Effector memory CD8-positive, alpha-beta T cell (primary cell): ENCODE results near the gene GIPC3.

Source experiments
- ATAC-seq: fragments of 150-1000 bp; cut with Tn5 transposase; replicated peaks from 2 replicates; pipeline ENCODE4 v1.10.0; 2021; ENCODE audit warnings: mild to moderate bottlenecking, moderate library complexity
- DNase-seq, 3 experiments: peaks; one replicate each; pipeline ENCODE4 v3.0.0; 2021
- H3K27ac Mint-ChIP-seq, 2 donors: one replicate each; pipeline ENCODE4 v1.8.0; 2022; ENCODE audit warnings: mild to moderate bottlenecking in 2 of 2, mixed read lengths in 2 of 2, moderate library complexity in 2 of 2
- H3K27me3 Mint-ChIP-seq, 2 donors: one replicate each; pipeline ENCODE4 v1.8.0; 2022; ENCODE audit warnings: mixed read lengths in 2 of 2
- H3K36me3 Mint-ChIP-seq: one replicate; pipeline ENCODE4 v1.8.0; 2022; ENCODE audit warnings: mild to moderate bottlenecking, moderate library complexity, mixed read lengths; ENCODE audit not compliant: insufficient read depth
- H3K4me1 Mint-ChIP-seq, 2 donors: one replicate each; pipeline ENCODE4 v1.8.0; 2022; ENCODE audit warnings: low read depth in 2 of 2, mixed read lengths in 2 of 2
- H3K4me3 Mint-ChIP-seq, 2 donors: one replicate each; pipeline ENCODE4 v1.8.0; 2022; ENCODE audit warnings: mild to moderate bottlenecking in 2 of 2, mixed read lengths in 2 of 2, moderate library complexity in 2 of 2
- H3K9me3 Mint-ChIP-seq, 2 donors: one replicate each; pipeline ENCODE4 v1.8.0; 2022; ENCODE audit warnings: mixed read lengths in 2 of 2

Gene GIPC3

GRCh38 chr19:3607303-3608078 is 22.2 kb downstream of the GIPC3 start:
- H3K36me3 Mint-ChIP-seq = peaks cover 6% of the 10 kb centered on the region
- H3K9me3 Mint-ChIP-seq = no peaks in the 10 kb centered on the region
- ATAC-seq (no peak), DNase-seq (no peak)
- peak overlapping the region in 1 of 2 donors; percentile 45 for H3K4me3 Mint-ChIP-seq
- H3K27ac Mint-ChIP-seq = peak overlapping the region in 1 of 2 donors; percentile 82
- peaks cover 5 to 6% of the 10 kb centered on the region in 2 donors for H3K4me1 Mint-ChIP-seq
- no peaks in the 10 kb centered on the region for H3K27me3 Mint-ChIP-seq

- Mint-ChIP-seq H3K27me3 (no peaks in the 10 kb centered on the region), H3K36me3 (peaks cover 5% of the 10 kb centered on the region), H3K4me3 (peak overlapping the region in 1 of 2 donors; percentile 45), H3K4me1 (peaks cover 5 to 6% of the 10 kb centered on the region in 2 donors), H3K27ac (peak overlapping the region in 1 of 2 donors; percentile 82), H3K9me3 (no peaks in the 10 kb centered on the region)
- DNase-seq (no peak), ATAC-seq (no peak)
Measured at GRCh38 chr19:3608079-3608641, 22.9 kb downstream of the GIPC3 start.

- no peaks in the 10 kb centered on the region for H3K27me3 Mint-ChIP-seq
- H3K9me3 Mint-ChIP-seq = no peaks in the 10 kb centered on the region
- DNase-seq (no peak), ATAC-seq (no peak)
- H3K4me1 Mint-ChIP-seq = peaks cover 5 to 6% of the 10 kb centered on the region in 2 donors
- H3K27ac Mint-ChIP-seq = no peak overlapping the region
- H3K36me3 Mint-ChIP-seq = peaks cover 5% of the 10 kb centered on the region
- H3K4me3 Mint-ChIP-seq = no peak overlapping the region
Measured at GRCh38 chr19:3608750-3609322, 23.6 kb downstream of the GIPC3 start.

- DNase-seq = no peak
- no peaks in the 10 kb centered on the region for H3K27me3 Mint-ChIP-seq
- peaks cover 7% of the 10 kb centered on the region for H3K36me3 Mint-ChIP-seq
- H3K4me3 Mint-ChIP-seq = no peak overlapping the region
- peaks cover 5 to 6% of the 10 kb centered on the region in 2 donors for H3K4me1 Mint-ChIP-seq
- no peak for ATAC-seq
- H3K27ac Mint-ChIP-seq = peak overlapping the region in 1 of 2 donors; percentile 20
- H3K9me3 Mint-ChIP-seq = no peaks in the 10 kb centered on the region
Measured at GRCh38 chr19:3609779-3610719, 24.8 kb downstream of the GIPC3 start.

- no peak overlapping the region for H3K4me3 Mint-ChIP-seq
- H3K9me3 Mint-ChIP-seq = no peaks in the 10 kb centered on the region
- peaks cover 8% of the 10 kb centered on the region for H3K36me3 Mint-ChIP-seq
- DNase-seq (no peak), ATAC-seq (no peak)
- peaks cover 5 to 6% of the 10 kb centered on the region in 2 donors for H3K4me1 Mint-ChIP-seq
- H3K27me3 Mint-ChIP-seq = no peaks in the 10 kb centered on the region
- H3K27ac Mint-ChIP-seq = peak overlapping the region in 1 of 2 donors; percentile 20
Measured at GRCh38 chr19:3610745-3611717, 25.8 kb downstream of the GIPC3 start.

GRCh38 chr19:3611841-3612240 is 26.6 kb downstream of the GIPC3 start:
- H3K27ac Mint-ChIP-seq = no peak overlapping the region
- H3K4me3 Mint-ChIP-seq = no peak overlapping the region
- peaks cover 8% of the 10 kb centered on the region for H3K36me3 Mint-ChIP-seq
- H3K27me3 Mint-ChIP-seq = no peaks in the 10 kb centered on the region
- ATAC-seq (no peak), DNase-seq (no peak)
- H3K9me3 Mint-ChIP-seq = no peaks in the 10 kb centered on the region
- peaks cover 5 to 6% of the 10 kb centered on the region in 2 donors for H3K4me1 Mint-ChIP-seq

GRCh38 chr19:3612330-3612729 is 27.1 kb downstream of the GIPC3 start:
- ATAC-seq = no peak
- H3K9me3 Mint-ChIP-seq = no peaks in the 10 kb centered on the region
- H3K4me3 Mint-ChIP-seq = no peak overlapping the region

GRCh38 chr19:3612901-3613741 is 27.8 kb downstream of the GIPC3 start:
- Mint-ChIP-seq H3K27ac (no peak overlapping the region), H3K9me3 (no peaks in the 10 kb centered on the region), H3K36me3 (peaks cover 17% of the 10 kb centered on the region), H3K4me1 (peaks cover 2 to 4% of the 10 kb centered on the region in 2 donors), H3K27me3 (no peaks in the 10 kb centered on the region), H3K4me3 (no peak overlapping the region)
- no peak for ATAC-seq
- no peak for DNase-seq

More at GRCh38 chr19:3612330-3612729, 27.1 kb downstream of the GIPC3 start:
- peaks cover 13% of the 10 kb centered on the region for H3K36me3 Mint-ChIP-seq
- no peaks in the 10 kb centered on the region for H3K27me3 Mint-ChIP-seq
- no peak overlapping the region for H3K27ac Mint-ChIP-seq
- DNase-seq = no peak
- H3K4me1 Mint-ChIP-seq = peaks cover 6 to 7% of the 10 kb centered on the region in 2 donors

GRCh38 chr19:3613818-3614661 is 28.8 kb downstream of the GIPC3 start:
- ATAC-seq = no peak

GRCh38 chr19:3614858-3615505 is 29.7 kb downstream of the GIPC3 start:
- H3K36me3 Mint-ChIP-seq = peaks cover 17% of the 10 kb centered on the region
- DNase-seq (no peak), ATAC-seq (no peak)
- no peak overlapping the region for H3K27ac Mint-ChIP-seq
- H3K4me1 Mint-ChIP-seq = peaks cover 0 to 3% of the 10 kb centered on the region in 2 donors
- H3K9me3 Mint-ChIP-seq = no peaks in the 10 kb centered on the region
- no peaks in the 10 kb centered on the region for H3K27me3 Mint-ChIP-seq
- no peak overlapping the region for H3K4me3 Mint-ChIP-seq

More at GRCh38 chr19:3613818-3614661, 28.8 kb downstream of the GIPC3 start:
- Mint-ChIP-seq H3K4me1 (peaks cover 0 to 3% of the 10 kb centered on the region in 2 donors), H3K27ac (no peak overlapping the region), H3K9me3 (no peaks in the 10 kb centered on the region), H3K36me3 (peaks cover 17% of the 10 kb centered on the region), H3K27me3 (no peaks in the 10 kb centered on the region), H3K4me3 (no peak overlapping the region)
- DNase-seq = no peak
